ENCODE data around the gene CNPPD1. TPM values are rescaled to one million over a fixed set of nuclear protein-coding genes. Genes with fewer than 3 reads are reported as not detected.

The CNPPD1 gene
- total RNA-seq, 1 donor from 2014 or later = 32.2 TPM

GRCh38 chr2:219174801-219175200, 1.9 kb downstream of the CNPPD1 start:
- peak overlapping the region; percentile 22 for H3K27ac ChIP-seq
- DNase-seq (ENCODE audit: extremely low spot score in 2 of 2) = peak in 1 of 2 donors; percentile 78
- H3K9me3 ChIP-seq = no peaks in the 10 kb centered on the region
- peaks cover 30% of the 10 kb centered on the region for H3K4me1 ChIP-seq
- intact Hi-C loops (cut with DNase I) = no loop called here
- no peaks in the 10 kb centered on the region for H3K27me3 ChIP-seq
- TF ChIP-seq POLR2AphosphoS5 (IDR thresholded peaks at IDR 0.05; ENCODE audit: insufficient read depth in 1 of 2, low read depth in 1 of 2) = no peak
- TF ChIP-seq CTCF (IDR thresholded peaks at IDR 0.05) = no peak
- no peak for TF ChIP-seq POLR2A (IDR thresholded peaks at IDR 0.05)
- no peak overlapping the region for H3K4me3 ChIP-seq
- H3K36me3 ChIP-seq = peaks cover 0 to 34% of the 10 kb centered on the region in 2 donors

- H3K4me1 ChIP-seq = peaks cover 23% of the 10 kb centered on the region
- H3K36me3 ChIP-seq = peaks cover 0 to 30% of the 10 kb centered on the region in 2 donors
- peak in 1 of 2 donors; percentile 44 for DNase-seq (ENCODE audit: extremely low spot score in 2 of 2)
- no peaks in the 10 kb centered on the region for H3K9me3 ChIP-seq
- intact Hi-C loops (cut with DNase I) = no loop called here
- H3K27ac ChIP-seq = no peak overlapping the region
- TF ChIP-seq CTCF (IDR thresholded peaks at IDR 0.05) (no peak), POLR2A (IDR thresholded peaks at IDR 0.05) (no peak), POLR2AphosphoS5 (IDR thresholded peaks at IDR 0.05; ENCODE audit: insufficient read depth in 1 of 2, low read depth in 1 of 2) (no peak)
- no peak overlapping the region for H3K4me3 ChIP-seq
- no peaks in the 10 kb centered on the region for H3K27me3 ChIP-seq
Measured at GRCh38 chr2:219174146-219174545, 2.6 kb downstream of the CNPPD1 start.

GRCh38 chr2:219173176-219173575, 3.5 kb downstream of the CNPPD1 start:
- Histone ChIP-seq H3K27ac (no peak overlapping the region), H3K27me3 (no peaks in the 10 kb centered on the region), H3K4me1 (peaks cover 16% of the 10 kb centered on the region), H3K4me3 (no peak overlapping the region), H3K9me3 (no peaks in the 10 kb centered on the region), H3K36me3 (peaks cover 0 to 30% of the 10 kb centered on the region in 2 donors)
- intact Hi-C loops (cut with DNase I) = no loop called here
- no peak for TF ChIP-seq POLR2AphosphoS5 (IDR thresholded peaks at IDR 0.05; ENCODE audit: insufficient read depth in 1 of 2, low read depth in 1 of 2)
- TF ChIP-seq CTCF (IDR thresholded peaks at IDR 0.05) = no peak
- DNase-seq (ENCODE audit: extremely low spot score in 2 of 2) = peak in 1 of 2 donors; percentile 81

- H3K27me3 ChIP-seq = no peaks in the 10 kb centered on the region
- peaks cover 0 to 30% of the 10 kb centered on the region in 2 donors for H3K36me3 ChIP-seq
- peaks cover 16% of the 10 kb centered on the region for H3K4me1 ChIP-seq
- H3K4me3 ChIP-seq = no peak overlapping the region
- H3K27ac ChIP-seq = peak overlapping the region; percentile 81
- no peak for TF ChIP-seq CTCF (IDR thresholded peaks at IDR 0.05)
- TF ChIP-seq POLR2AphosphoS5 (IDR thresholded peaks at IDR 0.05; ENCODE audit: insufficient read depth in 1 of 2, low read depth in 1 of 2) = no peak
- TF ChIP-seq POLR2A (IDR thresholded peaks at IDR 0.05) = no peak
- H3K9me3 ChIP-seq = no peaks in the 10 kb centered on the region
- peak in 1 of 2 donors; percentile 85 for DNase-seq (ENCODE audit: extremely low spot score in 2 of 2)
- intact Hi-C loops (cut with DNase I) = no loop called here
Measured at GRCh38 chr2:219172231-219173154, 4.2 kb downstream of the CNPPD1 start.

- H3K36me3 ChIP-seq = peaks cover 0 to 30% of the 10 kb centered on the region in 2 donors
- peak in 1 of 2 donors; percentile 92 for DNase-seq (ENCODE audit: extremely low spot score in 2 of 2)
- H3K4me1 ChIP-seq = peaks cover 16% of the 10 kb centered on the region
- no peaks in the 10 kb centered on the region for H3K27me3 ChIP-seq
- no peaks in the 10 kb centered on the region for H3K9me3 ChIP-seq
- H3K27ac ChIP-seq = peak overlapping the region; percentile 81
- no peak overlapping the region for H3K4me3 ChIP-seq
- TF ChIP-seq POLR2A (IDR thresholded peaks at IDR 0.05) = no peak
- TF ChIP-seq CTCF (IDR thresholded peaks at IDR 0.05) = peak; percentile 63 to 67 (median 65)
- TF ChIP-seq POLR2AphosphoS5 (IDR thresholded peaks at IDR 0.05; ENCODE audit: insufficient read depth in 1 of 2, low read depth in 1 of 2) = peak; percentile 58 to 77
- intact Hi-C loops (cut with DNase I) = no loop called here
Measured at GRCh38 chr2:219171231-219171651, 5.5 kb downstream of the CNPPD1 start.
